A673 (cell line): ENCODE results near the gene SIK1.

Experiments used
- EZH2 ChIP-seq: fragments of 200-600 bp; sonication (generic); IDR thresholded peaks from 2 replicates; pipeline ENCODE4 v1.6.1; 2017; ENCODE audit warnings: borderline replicate concordance, low read depth, mild to moderate bottlenecking, mixed read lengths, antibody characterized with exemption, low read length; ENCODE audit not compliant: poor library complexity, severe bottlenecking
- TF ChIP-seq, protein P1 (sequence below): fragments of 300-800, 200-600 bp; sonication (generic); conservative IDR thresholded peaks from 2 replicates; pipeline ENCODE4 v1.5.1; 2017; ENCODE audit warnings: low read depth, mild to moderate bottlenecking, antibody characterized with exemption, low read length, moderate library complexity, mixed read lengths

DNA sequence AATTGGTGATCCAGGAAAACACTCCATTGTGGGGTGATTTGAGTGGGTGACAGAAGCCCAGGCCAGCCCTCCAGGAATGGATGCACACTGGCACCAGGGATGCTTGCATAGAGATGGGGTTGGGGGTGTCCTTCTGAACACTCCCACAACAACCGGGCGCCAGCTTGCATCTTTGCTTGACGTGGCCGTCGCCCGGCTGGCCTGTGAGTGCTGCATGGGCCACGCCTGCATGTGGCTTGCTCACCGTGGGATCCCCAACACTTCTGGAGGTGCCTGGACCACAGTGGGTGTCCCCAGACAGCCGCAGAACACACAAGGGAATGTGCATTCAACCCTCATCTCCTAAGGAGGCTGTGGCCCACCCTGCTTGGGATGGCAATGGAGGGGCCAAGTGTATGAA lies 55.1 kb downstream of the SIK1 start:
- TF ChIP-seq, protein P1, sequence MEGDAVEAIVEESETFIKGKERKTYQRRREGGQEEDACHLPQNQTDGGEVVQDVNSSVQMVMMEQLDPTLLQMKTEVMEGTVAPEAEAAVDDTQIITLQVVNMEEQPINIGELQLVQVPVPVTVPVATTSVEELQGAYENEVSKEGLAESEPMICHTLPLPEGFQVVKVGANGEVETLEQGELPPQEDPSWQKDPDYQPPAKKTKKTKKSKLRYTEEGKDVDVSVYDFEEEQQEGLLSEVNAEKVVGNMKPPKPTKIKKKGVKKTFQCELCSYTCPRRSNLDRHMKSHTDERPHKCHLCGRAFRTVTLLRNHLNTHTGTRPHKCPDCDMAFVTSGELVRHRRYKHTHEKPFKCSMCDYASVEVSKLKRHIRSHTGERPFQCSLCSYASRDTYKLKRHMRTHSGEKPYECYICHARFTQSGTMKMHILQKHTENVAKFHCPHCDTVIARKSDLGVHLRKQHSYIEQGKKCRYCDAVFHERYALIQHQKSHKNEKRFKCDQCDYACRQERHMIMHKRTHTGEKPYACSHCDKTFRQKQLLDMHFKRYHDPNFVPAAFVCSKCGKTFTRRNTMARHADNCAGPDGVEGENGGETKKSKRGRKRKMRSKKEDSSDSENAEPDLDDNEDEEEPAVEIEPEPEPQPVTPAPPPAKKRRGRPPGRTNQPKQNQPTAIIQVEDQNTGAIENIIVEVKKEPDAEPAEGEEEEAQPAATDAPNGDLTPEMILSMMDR, result no peak
- no peak for TF ChIP-seq EZH2
